ENCODE measurements around the gene ANKH. TPM values are rescaled to one million over a fixed set of nuclear protein-coding genes. Genes with fewer than 3 reads are reported as not detected.
A peak's percentile ranks its signal among the peaks of the same experiment; 100 is the strongest.

The ANKH gene
- total RNA-seq, 1 experiment from 2014 or later: 4.7 TPM

GRCh38 chr5:14752497-14753071 is 119.0 kb downstream of the ANKH start:
- H3K4me3 Mint-ChIP-seq (ENCODE audit: unreplicated experiment): peak overlapping the region; percentile 13
- intact Hi-C loops (cut with micrococcal nuclease; ENCODE audit: unreplicated experiment): loop anchor here (1.0 kb wide), 2 partner anchors 16 to 25 kb away; no protein-coding TSS in a partner anchor
- no peaks in the 10 kb centered on the region for H3K36me3 Mint-ChIP-seq (ENCODE audit: insufficient read depth, unreplicated experiment)
- no peaks in the 10 kb centered on the region for H3K9me3 ChIP-seq
- peaks cover 22% of the 10 kb centered on the region for H3K4me1 Mint-ChIP-seq (ENCODE audit: low read depth, unreplicated experiment)
- H3K36me3 ChIP-seq (ENCODE audit: control insufficient read depth, insufficient read depth, low read length): no peaks in the 10 kb centered on the region
- POLR2A ChIA-PET: no interaction called here
- no peak for DNase-seq
- no peaks in the 10 kb centered on the region for H3K9me3 Mint-ChIP-seq (ENCODE audit: unreplicated experiment)
- H3K27me3 Mint-ChIP-seq (ENCODE audit: insufficient read depth, unreplicated experiment): no peaks in the 10 kb centered on the region
- CTCF ChIA-PET: no interaction called here
- H3K4me1 ChIP-seq: peaks cover 16% of the 10 kb centered on the region
- no peak for TF ChIP-seq CTCF (IDR thresholded peaks at IDR 0.05; ENCODE audit: insufficient read depth in 1 of 2, low read depth in 1 of 2, low read length in 1 of 2, severe bottlenecking in 1 of 2, unreplicated experiment in 1 of 2)
- H3K27ac Mint-ChIP-seq (ENCODE audit: unreplicated experiment): peak overlapping the region; percentile 14
- no peak overlapping the region for H3K4me3 ChIP-seq (ENCODE audit: low read depth, low read length)
- H3K27me3 ChIP-seq (replicated peaks; ENCODE audit: control insufficient read depth, insufficient read depth, low read length): no peaks in the 10 kb centered on the region
- BruUV-seq (replicated peaks): no TSS peak

- CTCF ChIA-PET: no interaction called here
- Histone ChIP-seq H3K27me3 (replicated peaks; ENCODE audit: control insufficient read depth, insufficient read depth, low read length) (no peaks in the 10 kb centered on the region), H3K36me3 (ENCODE audit: control insufficient read depth, insufficient read depth, low read length) (no peaks in the 10 kb centered on the region), H3K9me3 (no peaks in the 10 kb centered on the region), H3K4me3 (ENCODE audit: low read depth, low read length) (no peak overlapping the region), H3K4me1 (peaks cover 16% of the 10 kb centered on the region)
- no peak for DNase-seq
- H3K4me1 Mint-ChIP-seq (ENCODE audit: low read depth, unreplicated experiment): peaks cover 22% of the 10 kb centered on the region
- no peaks in the 10 kb centered on the region for H3K9me3 Mint-ChIP-seq (ENCODE audit: unreplicated experiment)
- no peak overlapping the region for H3K4me3 Mint-ChIP-seq (ENCODE audit: unreplicated experiment)
- no peak for TF ChIP-seq CTCF (IDR thresholded peaks at IDR 0.05; ENCODE audit: insufficient read depth in 1 of 2, low read depth in 1 of 2, low read length in 1 of 2, severe bottlenecking in 1 of 2, unreplicated experiment in 1 of 2)
- no peaks in the 10 kb centered on the region for H3K27me3 Mint-ChIP-seq (ENCODE audit: insufficient read depth, unreplicated experiment)
- BruUV-seq (replicated peaks): no TSS peak
- POLR2A ChIA-PET: no interaction called here
- no peak overlapping the region for H3K27ac Mint-ChIP-seq (ENCODE audit: unreplicated experiment)
- no peaks in the 10 kb centered on the region for H3K36me3 Mint-ChIP-seq (ENCODE audit: insufficient read depth, unreplicated experiment)
- intact Hi-C loops (cut with micrococcal nuclease; ENCODE audit: unreplicated experiment): no loop called here
Observed at GRCh38 chr5:14750712-14751111, 120.9 kb downstream of the ANKH start.

GRCh38 chr5:14749579-14750101 is 121.9 kb downstream of the ANKH start:
- Mint-ChIP-seq H3K36me3 (ENCODE audit: insufficient read depth, unreplicated experiment) (no peaks in the 10 kb centered on the region), H3K27me3 (ENCODE audit: insufficient read depth, unreplicated experiment) (no peaks in the 10 kb centered on the region), H3K27ac (ENCODE audit: unreplicated experiment) (no peak overlapping the region), H3K9me3 (ENCODE audit: unreplicated experiment) (no peaks in the 10 kb centered on the region), H3K4me1 (ENCODE audit: low read depth, unreplicated experiment) (peaks cover 22% of the 10 kb centered on the region), H3K4me3 (ENCODE audit: unreplicated experiment) (no peak overlapping the region)
- no TSS peak for BruUV-seq (replicated peaks)
- H3K4me3 ChIP-seq (ENCODE audit: low read depth, low read length): no peak overlapping the region
- intact Hi-C loops (cut with micrococcal nuclease; ENCODE audit: unreplicated experiment): no loop called here
- ChIA-PET CTCF (no interaction called here), POLR2A (no interaction called here)
- no peaks in the 10 kb centered on the region for H3K27me3 ChIP-seq (replicated peaks; ENCODE audit: control insufficient read depth, insufficient read depth, low read length)
- TF ChIP-seq CTCF (IDR thresholded peaks at IDR 0.05; ENCODE audit: insufficient read depth in 1 of 2, low read depth in 1 of 2, low read length in 1 of 2, severe bottlenecking in 1 of 2, unreplicated experiment in 1 of 2): no peak
- no peak for DNase-seq
- H3K4me1 ChIP-seq: peaks cover 16% of the 10 kb centered on the region
- no peaks in the 10 kb centered on the region for H3K36me3 ChIP-seq (ENCODE audit: control insufficient read depth, insufficient read depth, low read length)
- no peaks in the 10 kb centered on the region for H3K9me3 ChIP-seq

All from Caco-2 (cell line).